ENCODE measurements around the gene MYO16.
"Not testable (repeated sequence)": the region's sequence is repeated elsewhere in the genome, so short reads cannot be mapped to it uniquely, and the experiment has no call there.

The MYO16 gene

GRCh38 chr13:108895220-108895704 is 265.9 kb downstream of the MYO16 start:
- no peak for DNase-seq (ENCODE audit: low read depth in 2 of 2)

GRCh38 chr13:108897955-108898354 is 268.5 kb downstream of the MYO16 start:
- DNase-seq (ENCODE audit: low read depth in 2 of 2): no peak

- DNase-seq (ENCODE audit: low read depth in 2 of 2): no peak
These were observed 273.2 kb downstream of the MYO16 start for GRCh38 chr13:108902405-108903155.

GRCh38 chr13:108903613-108904012 is 274.2 kb downstream of the MYO16 start:
- DNase-seq (ENCODE audit: low read depth in 2 of 2): no peak

GRCh38 chr13:108911807-108912206 is 282.4 kb downstream of the MYO16 start:
- DNase-seq (ENCODE audit: low read depth in 2 of 2): no peak

GRCh38 chr13:108913731-108914130 is 284.3 kb downstream of the MYO16 start:
- not testable (repeated sequence) for DNase-seq (ENCODE audit: low read depth in 2 of 2)

- no peak for DNase-seq (ENCODE audit: low read depth in 2 of 2)
These were observed 285.8 kb downstream of the MYO16 start for GRCh38 chr13:108915095-108915633.

- peak; percentile 77 to 81 for DNase-seq (ENCODE audit: low read depth in 2 of 2)
These were observed 286.5 kb downstream of the MYO16 start for GRCh38 chr13:108915634-108916512.

- DNase-seq (ENCODE audit: low read depth in 2 of 2): no peak
These were observed 288.2 kb downstream of the MYO16 start for GRCh38 chr13:108917581-108917980.

GRCh38 chr13:108919036-108919907 is 289.9 kb downstream of the MYO16 start:
- DNase-seq (ENCODE audit: low read depth in 2 of 2): no peak

- DNase-seq (ENCODE audit: low read depth in 2 of 2): no peak
These were observed 290.7 kb downstream of the MYO16 start for GRCh38 chr13:108920137-108920536.

- no peak for DNase-seq (ENCODE audit: low read depth in 2 of 2)
These were observed 291.8 kb downstream of the MYO16 start for GRCh38 chr13:108921238-108921637.

- no peak for DNase-seq (ENCODE audit: low read depth in 2 of 2)
These were observed 292.7 kb downstream of the MYO16 start for GRCh38 chr13:108922108-108922507.

- DNase-seq (ENCODE audit: low read depth in 2 of 2): no peak
These were observed 294.1 kb downstream of the MYO16 start for GRCh38 chr13:108923386-108924047.

GRCh38 chr13:108924134-108924533 is 294.7 kb downstream of the MYO16 start:
- no peak for DNase-seq (ENCODE audit: low read depth in 2 of 2)

- DNase-seq (ENCODE audit: low read depth in 2 of 2): no peak
These were observed 295.1 kb downstream of the MYO16 start for GRCh38 chr13:108924541-108924940.

- DNase-seq (ENCODE audit: low read depth in 2 of 2): no peak
These were observed 295.7 kb downstream of the MYO16 start for GRCh38 chr13:108925070-108925469.

- no peak for DNase-seq (ENCODE audit: low read depth in 2 of 2)
These were observed 297.5 kb downstream of the MYO16 start for GRCh38 chr13:108926862-108927261.

GRCh38 chr13:108927615-108928014 is 298.2 kb downstream of the MYO16 start:
- no peak for DNase-seq (ENCODE audit: low read depth in 2 of 2)

GRCh38 chr13:108929532-108930206 is 300.3 kb downstream of the MYO16 start:
- DNase-seq (ENCODE audit: low read depth in 2 of 2): no peak
